ENCODE data around the gene RB1.

DNA sequence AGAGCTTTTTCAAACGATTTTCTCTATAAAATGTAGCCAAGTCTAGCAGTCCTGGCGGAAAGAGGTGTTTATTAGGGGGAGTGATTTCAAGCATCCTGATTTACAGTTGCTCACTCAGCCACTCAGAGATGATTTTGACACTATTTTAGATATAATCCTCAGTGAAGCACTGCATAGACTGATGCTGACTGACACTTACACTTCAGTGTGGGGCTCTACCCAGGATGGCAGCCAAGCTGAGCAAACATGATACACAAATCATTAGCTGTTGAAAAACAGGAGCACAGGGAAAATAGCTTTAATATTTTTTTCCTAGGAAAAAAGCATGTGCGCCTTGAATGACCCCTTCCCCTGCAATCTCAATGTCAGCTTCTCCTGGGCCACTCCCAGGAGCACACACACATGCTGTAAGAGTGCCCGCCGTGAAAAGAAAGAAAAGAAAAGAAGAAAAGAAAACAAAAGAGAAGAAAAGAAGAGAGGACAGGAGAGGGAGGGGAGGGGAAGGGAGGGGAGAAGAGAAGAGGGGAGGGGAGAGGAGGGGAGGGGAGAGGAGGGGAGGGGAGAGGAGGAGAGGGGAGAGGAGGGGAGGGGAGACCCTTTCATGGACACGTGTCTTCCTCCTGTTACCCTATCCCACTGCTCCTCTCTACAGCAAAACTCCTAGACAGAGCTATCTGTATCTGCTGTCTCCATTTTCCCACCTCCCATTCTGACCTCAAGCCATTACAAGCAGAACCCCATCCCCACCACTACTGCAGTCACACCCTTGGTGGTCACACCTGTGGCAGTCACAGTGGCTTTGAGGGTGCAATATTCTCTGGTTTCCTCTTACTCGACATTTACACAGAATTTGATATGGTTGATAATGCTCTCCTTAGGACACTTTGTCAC is 193.0 kb downstream of the RB1 start:
- TF ChIP-seq CTCF (IDR thresholded peaks at IDR 0.05) (no peak), POLR2A (IDR thresholded peaks at IDR 0.05) (no peak)
